Urinary bladder (tissue), 4 donors: ENCODE data around the gene ATXN1. TPM values are rescaled to one million over a fixed set of nuclear protein-coding genes. Genes with fewer than 3 reads are reported as not detected.
A peak's percentile ranks its signal among the peaks of the same experiment; 100 is the strongest.

Experiments
- DNase-seq: peaks from one replicate; pipeline ENCODE4 v3.0.0-alpha.2; 2015; ENCODE audit errors: extremely low spot score
- H3K27ac ChIP-seq: one replicate; pipeline ENCODE4 v1.5.1; 2013; ENCODE audit warnings: low read depth, mild to moderate bottlenecking, moderate library complexity
- H3K36me3 ChIP-seq: one replicate; pipeline ENCODE4 v1.6.1; 2013; ENCODE audit warnings: mild to moderate bottlenecking, moderate library complexity; ENCODE audit not compliant: insufficient read depth
- H3K4me1 ChIP-seq: one replicate; pipeline ENCODE4 v1.6.1; 2013; ENCODE audit warnings: mild to moderate bottlenecking, moderate library complexity; ENCODE audit not compliant: insufficient read depth
- H3K4me3 ChIP-seq: one replicate; pipeline ENCODE4 v1.5.1; 2013; ENCODE audit warnings: low read depth, low read length
- WGBS: extraction: QIAGEN DNeasy Blood & Tissue Kit; methylation state at CpG from one replicate; pipeline ENCODE4 v1.1.7; 2013; 5-methylcytosine and 5-hydroxymethylcytosine counted together
- polyA plus RNA-seq: library from polyadenylated mRNA; stranded (reverse); fragments of 200-250 nt; gene quantifications from one replicate; pipeline ENCODE4 v1.2.3, GENCODE V29; 2013
- total RNA-seq: library from RNA; depleted of rRNA; stranded (reverse); fragments of >200 nt; gene quantifications from one replicate; pipeline ENCODE4 v1.2.3, GENCODE V29; 2014
- donor health status: healthy with polysubstance abuse.
- donor health status: healthy.

ATXN1 gene
- total and polyA plus RNA-seq, 2 donors = 15.8 to 137 TPM

GRCh38 chr6:16324184-16324583 is 437.1 kb downstream of the ATXN1 start:
- Histone ChIP-seq H3K4me3 (no peak overlapping the region), H3K4me1 (no peaks in the 10 kb centered on the region), H3K27ac (no peak overlapping the region), H3K36me3 (peaks cover 3% of the 10 kb centered on the region)
- WGBS = 97% methylated on average over 2 of the region's 2 CpGs
- no peak for DNase-seq

- no peak overlapping the region for H3K4me3 ChIP-seq
- WGBS = 43% methylated on average over 11 of the region's 11 CpGs
- H3K4me1 ChIP-seq = no peaks in the 10 kb centered on the region
Observed at GRCh38 chr6:16322666-16323312, 438.5 kb downstream of the ATXN1 start.

GRCh38 chr6:16321826-16322225 is 439.4 kb downstream of the ATXN1 start:
- 79% methylated on average over 11 of the region's 11 CpGs for WGBS
- Histone ChIP-seq H3K4me1 (no peaks in the 10 kb centered on the region), H3K36me3 (no peaks in the 10 kb centered on the region), H3K4me3 (no peak overlapping the region), H3K27ac (no peak overlapping the region)
- no peak for DNase-seq

More at GRCh38 chr6:16322666-16323312, 438.5 kb downstream of the ATXN1 start:
- no peak overlapping the region for H3K27ac ChIP-seq
- no peak for DNase-seq
- H3K36me3 ChIP-seq = peaks cover 3% of the 10 kb centered on the region

GRCh38 chr6:16321341-16321710 is 439.9 kb downstream of the ATXN1 start:
- Histone ChIP-seq H3K27ac (no peak overlapping the region), H3K36me3 (no peaks in the 10 kb centered on the region), H3K4me3 (no peak overlapping the region), H3K4me1 (no peaks in the 10 kb centered on the region)
- DNase-seq = no peak
- 88% methylated on average over 7 of the region's 7 CpGs for WGBS

GRCh38 chr6:16320533-16321340 is 440.5 kb downstream of the ATXN1 start:
- DNase-seq = no peak
- Histone ChIP-seq H3K4me1 (no peaks in the 10 kb centered on the region), H3K36me3 (no peaks in the 10 kb centered on the region), H3K4me3 (no peak overlapping the region), H3K27ac (peak overlapping the region; percentile 53)
- 66% methylated on average over 21 of the region's 21 CpGs for WGBS

- no peak overlapping the region for H3K4me3 ChIP-seq
- WGBS = 12% methylated on average over 16 of the region's 16 CpGs
- DNase-seq = peak; percentile 47
- no peaks in the 10 kb centered on the region for H3K4me1 ChIP-seq
- peak overlapping the region; percentile 53 for H3K27ac ChIP-seq
- H3K36me3 ChIP-seq = no peaks in the 10 kb centered on the region
Observed at GRCh38 chr6:16319813-16320532, 441.3 kb downstream of the ATXN1 start.

- H3K4me3 ChIP-seq = no peak overlapping the region
- WGBS = 97% methylated on average over 8 of the region's 8 CpGs
- H3K27ac ChIP-seq = peak overlapping the region; percentile 12
- no peaks in the 10 kb centered on the region for H3K4me1 ChIP-seq
- DNase-seq = no peak
- H3K36me3 ChIP-seq = no peaks in the 10 kb centered on the region
Observed at GRCh38 chr6:16318953-16319720, 442.1 kb downstream of the ATXN1 start.

GRCh38 chr6:16318538-16318937 is 442.7 kb downstream of the ATXN1 start:
- DNase-seq = no peak
- Histone ChIP-seq H3K27ac (peak overlapping the region; percentile 12), H3K4me1 (no peaks in the 10 kb centered on the region), H3K4me3 (no peak overlapping the region), H3K36me3 (no peaks in the 10 kb centered on the region)
- 45% methylated on average over 6 of the region's 6 CpGs for WGBS

GRCh38 chr6:16316741-16317251 is 444.5 kb downstream of the ATXN1 start:
- no peaks in the 10 kb centered on the region for H3K36me3 ChIP-seq
- whole genome bisulfite sequencing = 70% methylated on average over 7 of the region's 7 CpGs
- no peak for DNase-seq
- H3K4me3 ChIP-seq = no peak overlapping the region
- H3K27ac ChIP-seq = no peak overlapping the region
- H3K4me1 ChIP-seq = no peaks in the 10 kb centered on the region

- DNase-seq = no peak
- H3K4me1 ChIP-seq = no peaks in the 10 kb centered on the region
- 78% methylated on average over 4 of the region's 4 CpGs for WGBS
- H3K4me3 ChIP-seq = no peak overlapping the region
- H3K27ac ChIP-seq = no peak overlapping the region
- H3K36me3 ChIP-seq = no peaks in the 10 kb centered on the region
Observed at GRCh38 chr6:16314296-16314695, 447.0 kb downstream of the ATXN1 start.

GRCh38 chr6:16313732-16314131 is 447.5 kb downstream of the ATXN1 start:
- 92% methylated on average over 9 of the region's 9 CpGs for WGBS
- DNase-seq = no peak

GRCh38 chr6:16311763-16312162 is 449.5 kb downstream of the ATXN1 start:
- Histone ChIP-seq H3K4me1 (no peaks in the 10 kb centered on the region), H3K4me3 (no peak overlapping the region), H3K27ac (no peak overlapping the region), H3K36me3 (peaks cover 3% of the 10 kb centered on the region)
- WGBS = 91% methylated on average over 6 of the region's 6 CpGs
- no peak for DNase-seq

More at GRCh38 chr6:16313732-16314131, 447.5 kb downstream of the ATXN1 start:
- no peaks in the 10 kb centered on the region for H3K36me3 ChIP-seq
- no peak overlapping the region for H3K4me3 ChIP-seq
- H3K4me1 ChIP-seq = no peaks in the 10 kb centered on the region
- H3K27ac ChIP-seq = no peak overlapping the region

GRCh38 chr6:16306334-16306733 is 454.9 kb downstream of the ATXN1 start:
- Histone ChIP-seq H3K4me1 (no peaks in the 10 kb centered on the region), H3K4me3 (no peak overlapping the region), H3K36me3 (peaks cover 3% of the 10 kb centered on the region), H3K27ac (no peak overlapping the region)
- no peak for DNase-seq
- 87% methylated on average over 20 of the region's 20 CpGs for WGBS
